ENCODE data around the gene CIB1.

CIB1 gene

DNA sequence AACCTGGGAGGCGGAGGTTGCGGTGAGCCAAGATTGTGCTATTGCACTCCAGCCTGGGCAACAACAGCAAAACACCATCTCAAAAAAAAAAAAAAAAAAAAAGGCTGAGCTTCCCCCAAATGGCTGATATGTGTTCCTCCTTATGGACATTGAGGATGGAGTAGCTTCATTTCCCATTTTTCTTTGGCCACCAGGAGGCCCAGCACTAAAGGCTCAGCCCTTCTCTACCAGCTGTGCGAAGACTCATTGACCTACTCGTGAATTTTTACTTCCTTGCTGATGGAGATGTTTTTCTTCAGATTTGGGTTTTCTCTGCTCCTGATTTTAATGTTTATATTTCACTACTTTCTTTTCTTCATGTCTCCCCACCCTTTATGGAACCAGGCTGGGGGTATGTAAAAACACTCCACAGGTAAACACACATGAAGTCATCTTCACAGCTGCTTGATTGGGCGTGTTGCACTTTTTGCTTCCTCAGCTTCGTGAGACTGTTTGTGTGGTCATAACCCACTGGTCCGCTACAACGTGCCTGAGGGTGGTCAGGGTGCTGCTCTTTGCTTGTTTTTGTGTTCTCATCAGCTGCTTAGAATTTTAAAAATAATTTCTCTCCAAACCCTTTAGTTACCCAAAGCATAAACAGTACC, 19.1 kb downstream of the CIB1 start:
- intact Hi-C loops (cut with DNase I; ENCODE audit: low total_unique reads): no loop called here
- Histone ChIP-seq H3K9me3 (no peaks in the 10 kb centered on the region), H3K4me1 (peaks cover 0 to 35% (median 14%) of the 10 kb centered on the region in 4 donors), H3K36me3 (peaks cover 0 to 31% (median 15%) of the 10 kb centered on the region in 3 donors), H3K27me3 (no peaks in the 10 kb centered on the region), H3K27ac (no peak overlapping the region), H3K4me3 (no peak overlapping the region)
- no peak for DNase-seq
- TF ChIP-seq, protein P1, sequence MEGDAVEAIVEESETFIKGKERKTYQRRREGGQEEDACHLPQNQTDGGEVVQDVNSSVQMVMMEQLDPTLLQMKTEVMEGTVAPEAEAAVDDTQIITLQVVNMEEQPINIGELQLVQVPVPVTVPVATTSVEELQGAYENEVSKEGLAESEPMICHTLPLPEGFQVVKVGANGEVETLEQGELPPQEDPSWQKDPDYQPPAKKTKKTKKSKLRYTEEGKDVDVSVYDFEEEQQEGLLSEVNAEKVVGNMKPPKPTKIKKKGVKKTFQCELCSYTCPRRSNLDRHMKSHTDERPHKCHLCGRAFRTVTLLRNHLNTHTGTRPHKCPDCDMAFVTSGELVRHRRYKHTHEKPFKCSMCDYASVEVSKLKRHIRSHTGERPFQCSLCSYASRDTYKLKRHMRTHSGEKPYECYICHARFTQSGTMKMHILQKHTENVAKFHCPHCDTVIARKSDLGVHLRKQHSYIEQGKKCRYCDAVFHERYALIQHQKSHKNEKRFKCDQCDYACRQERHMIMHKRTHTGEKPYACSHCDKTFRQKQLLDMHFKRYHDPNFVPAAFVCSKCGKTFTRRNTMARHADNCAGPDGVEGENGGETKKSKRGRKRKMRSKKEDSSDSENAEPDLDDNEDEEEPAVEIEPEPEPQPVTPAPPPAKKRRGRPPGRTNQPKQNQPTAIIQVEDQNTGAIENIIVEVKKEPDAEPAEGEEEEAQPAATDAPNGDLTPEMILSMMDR (IDR thresholded peaks at IDR 0.05): no peak

DNA sequence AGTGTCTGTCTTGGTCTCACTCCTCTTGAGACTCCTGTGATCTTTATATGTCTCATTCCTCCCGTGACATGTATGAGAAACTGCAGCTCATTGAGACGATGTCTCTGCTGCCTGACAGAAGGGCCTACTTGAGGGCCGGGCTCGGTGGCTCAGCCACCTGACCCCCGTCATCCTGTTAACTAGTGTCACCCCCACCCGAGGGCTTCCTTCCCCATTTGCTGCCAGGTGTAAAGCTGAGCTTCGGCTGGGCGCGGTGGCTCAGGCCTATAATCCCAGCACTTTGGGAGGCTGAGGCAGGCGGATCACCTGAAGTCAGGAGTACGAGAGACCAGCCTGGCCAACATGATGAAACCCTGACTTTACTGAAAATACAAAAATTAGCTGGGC, 19.9 kb downstream of the CIB1 start:
- intact Hi-C loops (cut with DNase I; ENCODE audit: low total_unique reads): no loop called here
- H3K36me3 ChIP-seq: peaks cover 0 to 31% (median 15%) of the 10 kb centered on the region in 3 donors
- no peaks in the 10 kb centered on the region for H3K27me3 ChIP-seq
- H3K4me1 ChIP-seq: peaks cover 0 to 35% (median 14%) of the 10 kb centered on the region in 4 donors
- no peak overlapping the region for H3K4me3 ChIP-seq
- no peak for DNase-seq
- no peak overlapping the region for H3K27ac ChIP-seq
- no peaks in the 10 kb centered on the region for H3K9me3 ChIP-seq
- TF ChIP-seq, protein P1 (IDR thresholded peaks at IDR 0.05): no peak

DNA sequence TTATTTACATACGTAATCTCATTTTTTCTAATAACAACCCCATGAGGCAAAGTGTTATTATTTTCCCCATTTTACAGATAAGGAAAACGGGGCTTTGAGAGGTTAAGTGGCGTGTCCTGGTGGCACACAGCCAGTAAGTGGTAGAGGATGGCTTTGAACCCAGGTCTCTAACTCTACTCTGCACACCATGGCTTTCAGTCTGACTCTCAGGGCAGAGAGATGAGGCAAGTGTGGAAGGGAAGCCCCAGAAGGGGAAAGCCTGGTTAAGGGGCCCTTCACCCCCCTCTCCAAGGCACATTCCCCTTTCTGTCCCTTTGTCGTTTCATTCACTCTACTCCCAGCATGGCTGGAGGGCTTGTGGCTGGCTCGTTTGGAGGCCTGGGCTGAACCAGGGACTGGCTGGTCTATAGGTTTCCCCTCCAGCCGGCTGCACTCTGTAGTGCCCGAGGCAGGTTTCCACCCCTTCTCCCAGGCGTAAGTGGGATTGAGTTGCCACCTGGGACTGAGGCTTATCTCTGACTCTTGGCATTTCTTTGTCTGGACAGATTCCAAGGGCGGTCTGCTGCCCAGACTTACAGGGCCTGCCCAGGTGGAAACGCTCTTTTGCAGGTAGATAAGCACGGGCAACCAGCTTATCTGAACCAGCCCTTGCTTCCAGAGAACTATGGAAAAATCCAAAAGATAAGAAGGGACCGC, 20.5 kb downstream of the CIB1 start:
- H3K27me3 ChIP-seq: no peaks in the 10 kb centered on the region
- peaks cover 0 to 35% (median 14%) of the 10 kb centered on the region in 4 donors for H3K4me1 ChIP-seq
- no peak overlapping the region for H3K27ac ChIP-seq
- intact Hi-C loops (cut with DNase I; ENCODE audit: low total_unique reads): no loop called here
- TF ChIP-seq, protein P1 (IDR thresholded peaks at IDR 0.05): no peak
- H3K36me3 ChIP-seq: peaks cover 0 to 25% (median 15%) of the 10 kb centered on the region in 3 donors
- DNase-seq: no peak
- no peaks in the 10 kb centered on the region for H3K9me3 ChIP-seq
- H3K4me3 ChIP-seq: no peak overlapping the region

DNA sequence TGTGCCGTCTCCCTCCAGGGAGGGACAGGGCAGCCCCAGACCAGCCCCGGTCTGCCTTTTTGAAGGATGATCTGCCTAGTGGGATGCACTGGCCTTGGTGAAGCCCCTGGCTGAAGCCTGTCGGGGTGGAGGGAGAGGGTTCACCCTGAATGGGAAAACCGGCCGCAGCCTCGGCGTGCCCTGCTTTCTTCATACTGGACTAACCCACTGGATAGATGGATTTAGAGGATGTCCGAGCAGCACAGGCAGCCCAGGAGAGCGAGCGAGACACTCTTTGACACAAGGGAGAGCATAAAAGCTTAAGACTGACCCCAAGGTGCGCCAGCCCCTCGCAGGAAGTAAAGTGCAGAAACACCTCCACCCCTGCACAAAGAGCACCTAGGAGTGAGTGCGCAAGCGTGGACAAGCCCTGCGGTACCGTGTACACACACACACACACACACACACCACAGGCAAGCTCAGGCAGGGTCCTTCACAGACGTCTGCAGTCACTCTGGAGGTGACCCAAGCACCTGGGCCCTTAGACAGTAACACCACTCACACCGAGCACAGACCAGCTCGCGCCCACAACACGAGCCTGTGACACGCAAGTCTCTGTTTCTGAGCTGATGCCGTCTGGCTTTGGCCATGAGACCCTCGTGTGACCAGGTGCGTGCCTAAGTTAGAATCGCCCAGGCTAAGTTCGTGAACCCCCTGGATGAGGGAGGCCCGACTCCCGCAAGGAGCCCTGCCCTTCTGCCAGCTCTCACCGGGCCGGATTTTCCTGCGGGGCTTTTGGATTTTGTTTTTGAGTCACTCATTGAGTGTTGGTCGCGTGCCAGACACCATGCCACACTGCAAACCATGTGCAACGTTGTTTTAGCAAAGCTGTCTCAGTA, 21.3 kb downstream of the CIB1 start:
- Histone ChIP-seq H3K36me3 (peaks cover 0 to 19% (median 6%) of the 10 kb centered on the region in 3 donors), H3K27ac (no peak overlapping the region), H3K4me1 (peaks cover 0 to 35% (median 14%) of the 10 kb centered on the region in 4 donors), H3K4me3 (no peak overlapping the region), H3K27me3 (no peaks in the 10 kb centered on the region), H3K9me3 (no peaks in the 10 kb centered on the region)
- TF ChIP-seq, protein P1 (IDR thresholded peaks at IDR 0.05): no peak
- intact Hi-C loops (cut with DNase I; ENCODE audit: low total_unique reads): no loop called here
- DNase-seq: no peak

DNA sequence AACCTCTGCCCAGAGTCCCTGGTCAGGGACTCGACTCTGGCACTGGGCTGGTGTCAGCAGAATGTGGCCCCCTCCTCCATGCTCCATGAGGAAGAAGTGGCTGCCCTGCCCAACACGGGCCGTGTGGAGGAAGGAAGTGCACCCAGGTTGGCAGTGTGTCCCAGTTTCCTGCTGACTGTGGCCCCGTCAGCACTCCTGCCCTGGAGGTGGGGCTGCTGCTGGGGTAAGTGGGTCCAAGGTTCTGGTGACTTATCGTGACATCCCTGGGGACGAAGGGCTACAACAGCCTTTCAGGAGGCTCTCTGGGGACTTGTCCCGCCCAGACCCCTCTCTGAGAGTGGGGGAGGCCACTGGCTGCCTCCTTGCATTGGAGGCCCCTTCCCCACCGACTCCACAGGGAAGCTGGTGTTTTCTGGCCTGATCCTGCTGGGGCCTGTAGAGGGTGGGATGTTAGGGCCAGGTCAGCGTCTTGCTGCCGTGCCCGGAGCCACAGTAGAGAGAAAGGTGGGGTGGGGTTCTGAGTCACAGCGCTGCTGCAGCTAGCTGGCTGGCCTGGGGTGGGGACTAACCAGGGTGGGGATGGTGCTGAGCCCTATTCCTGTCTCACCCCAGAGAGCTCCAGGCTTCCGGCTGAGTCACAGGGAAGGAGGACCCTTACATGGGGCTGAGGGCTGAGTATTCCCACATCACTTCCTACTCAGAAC, 22.1 kb downstream of the CIB1 start:
- intact Hi-C loops (cut with DNase I; ENCODE audit: low total_unique reads): no loop called here
- TF ChIP-seq, protein P1 (IDR thresholded peaks at IDR 0.05): no peak
- peaks cover 0 to 24% (median 0%) of the 10 kb centered on the region in 3 donors for H3K36me3 ChIP-seq
- no peak overlapping the region for H3K27ac ChIP-seq
- H3K27me3 ChIP-seq: no peaks in the 10 kb centered on the region
- H3K9me3 ChIP-seq: no peaks in the 10 kb centered on the region
- no peak overlapping the region for H3K4me3 ChIP-seq
- no peak for DNase-seq
- peaks cover 0 to 35% (median 14%) of the 10 kb centered on the region in 4 donors for H3K4me1 ChIP-seq

All from tibial artery (tissue), 4 donors.